ENCODE measurements around the gene PSD4. TPM values are rescaled to one million over a fixed set of nuclear protein-coding genes. Genes with fewer than 3 reads are reported as not detected.

PSD4 gene
- total and polyA plus RNA-seq, 2 of the 8 experiments (the other 6 are each of a cell fraction or from before 2014, with no cell fraction given) = 0.53 to 1.2 TPM

DNA sequence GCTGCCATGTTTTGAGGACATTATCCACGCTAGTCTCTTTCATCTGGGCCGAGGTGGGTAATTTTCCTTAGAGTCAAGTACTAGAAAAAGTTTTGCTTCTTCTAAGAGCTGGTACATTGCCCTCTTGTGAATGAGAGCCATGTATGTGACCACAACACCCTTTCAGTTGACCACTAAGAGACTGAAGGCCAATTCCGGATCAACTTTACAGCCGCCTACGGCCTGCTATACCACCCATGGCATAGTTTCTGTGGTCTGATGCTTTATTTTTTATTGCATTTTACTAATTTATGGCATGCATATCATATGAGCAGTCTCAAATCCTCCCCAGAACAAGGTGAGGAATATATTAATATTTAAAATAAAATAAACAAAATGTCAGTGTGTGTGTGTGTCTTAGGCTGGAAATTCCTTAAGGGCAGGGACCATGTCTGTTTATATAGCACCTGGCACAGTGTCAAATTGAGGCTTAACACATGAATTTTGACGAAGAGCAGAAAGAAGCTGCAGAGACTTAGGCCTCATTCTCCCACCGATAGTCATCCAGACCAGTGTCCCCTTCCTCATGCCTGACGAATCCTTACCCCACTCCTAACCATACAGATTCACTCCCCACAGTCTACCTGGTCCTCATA is 35.4 kb downstream of the PSD4 start:
- Histone ChIP-seq H3K9me3 (ENCODE audit: insufficient read depth in 2 of 2, low read depth in 1 of 2, low read length in 1 of 2) (no peaks in the 10 kb centered on the region), H3K4me2 (ENCODE audit: insufficient read depth in 1 of 2, low read depth in 2 of 2, low read length in 2 of 2) (no peak overlapping the region), H2AFZ (ENCODE audit: low read length) (no peak overlapping the region), H2AK5ac (ENCODE audit: low read depth, low read length) (no peak overlapping the region), H3K23ac (ENCODE audit: insufficient read length) (no peak overlapping the region), H3K9ac (replicated peaks in 1 of 4; ENCODE audit: extremely low read depth in 1 of 4, low read depth in 3 of 4, low read length in 3 of 4) (no peak overlapping the region), H3K56ac (replicated peaks; ENCODE audit: insufficient read length, low read depth, low read length) (no peak overlapping the region), H3K4me3 (ENCODE audit: extremely low read depth in 1 of 4, insufficient read depth in 2 of 4, low read depth in 3 of 4, low read length in 4 of 4) (no peak overlapping the region), H3K14ac (ENCODE audit: insufficient read length) (no peak overlapping the region), H2BK20ac (ENCODE audit: low read length) (no peak overlapping the region), H3K27me3 (replicated peaks in 1 of 4; ENCODE audit: control insufficient read depth in 3 of 4, extremely low read depth in 1 of 4, insufficient read depth in 3 of 4, low read length in 3 of 4) (peaks cover 0 to 3% (median 0%) of the 10 kb centered on the region in 4 experiments; a peak in 1 of 7 replicates), H3K23me2 (ENCODE audit: low read depth, low read length) (no peaks in the 10 kb centered on the region), H3K79me1 (ENCODE audit: low read depth, low read length) (no peaks in the 10 kb centered on the region), H4K20me1 (replicated peaks in 1 of 2; ENCODE audit: control insufficient read depth in 1 of 2, insufficient read depth in 2 of 2, low read length in 2 of 2) (no peaks in the 10 kb centered on the region), H3K18ac (ENCODE audit: extremely low read depth, low read length) (no peak overlapping the region), H2BK15ac (ENCODE audit: low read length) (no peak overlapping the region), H4K91ac (replicated peaks; ENCODE audit: insufficient read length, low read length) (no peak overlapping the region), H2BK12ac (ENCODE audit: low read depth, low read length) (no peak overlapping the region), H3K4me1 (replicated peaks in 1 of 4; ENCODE audit: control insufficient read depth in 3 of 4, insufficient read depth in 4 of 4, low read length in 3 of 4) (peaks cover 0 to 2% (median 0%) of the 10 kb centered on the region in 4 experiments; a peak in 3 of 7 replicates), H3K4ac (replicated peaks; ENCODE audit: insufficient read length, low read depth, low read length) (no peak overlapping the region), H3K79me2 (ENCODE audit: control insufficient read depth in 1 of 2, insufficient read depth in 2 of 2, low read length in 2 of 2) (no peaks in the 10 kb centered on the region), H3K27ac (ENCODE audit: low read depth, low read length) (no peak overlapping the region), H2BK5ac (ENCODE audit: low read depth, low read length) (no peak overlapping the region), H3K36me3 (ENCODE audit: control insufficient read depth in 2 of 4, insufficient read depth in 4 of 4, low read length in 3 of 4) (no peaks in the 10 kb centered on the region), H4K8ac (ENCODE audit: extremely low read depth, insufficient read depth, low read length) (no peak overlapping the region), H2BK120ac (replicated peaks; ENCODE audit: low read depth, low read length) (no peak overlapping the region), H4K5ac (ENCODE audit: insufficient read length, low read depth, low read length) (no peak overlapping the region)
- ChIA-PET CTCF (ENCODE audit: partially characterized antibody) (interaction anchor here (0.9 to 5.1 kb wide), 4 partner anchors 11 to 181 kb away, joined by 3 to 35 read pairs (median 4); no protein-coding TSS in a partner anchor), POLR2A (ENCODE audit: partially characterized antibody) (no interaction called here)
- DNase-seq (ENCODE audit: low read depth in 1 of 2, low spot score in 2 of 2) (no peak), FAIRE-seq (no peak)
- no peak for TF ChIP-seq POLR2AphosphoS5 (IDR thresholded peaks at IDR 0.05; ENCODE audit: low read depth, low read length)
- TF ChIP-seq POU5F1 (IDR thresholded peaks at IDR 0.05; ENCODE audit: low read depth, low read length) = no peak
- TF ChIP-seq CBX5 (IDR thresholded peaks at IDR 0.05; ENCODE audit: low read depth, low read length) = no peak
- 87% methylated on average over 8 of the region's 8 CpGs; no CpG with 5 or more reads in 1 of the 2 experiments for WGBS, 2 experiments (ENCODE audit: extremely low coverage in 1 of 2, insufficient coverage in 1 of 2, insufficient read length in 1 of 2, insufficient replicate concordance in 2 of 2, low coverage in 1 of 2, low lambda C conversion rate in 2 of 2, missing lambda C conversion rate in 1 of 2)
